HL-60 (cell line): Measurements from ENCODE around the gene PTPN23.

Experiments used
- GABPA ChIP-seq: IDR thresholded peaks from 2 replicates; pipeline ENCODE4 v1.6.1; 2012; ENCODE audit warnings: low read depth
- POLR2AphosphoS5 ChIP-seq: IDR thresholded peaks from 2 replicates; pipeline ENCODE4 v1.6.1; 2012; ENCODE audit warnings: low read depth
- SPI1 ChIP-seq: IDR thresholded peaks from 2 replicates; pipeline ENCODE4 v1.6.1; 2012; ENCODE audit warnings: low read depth, mild to moderate bottlenecking, borderline replicate concordance
- TF ChIP-seq, protein P1 (sequence below): IDR thresholded peaks from one replicate; pipeline ENCODE4 v1.5.1; 2011; ENCODE audit warnings: low read length, control low read depth, inconsistent platforms; ENCODE audit not compliant: insufficient read depth
- TF ChIP-seq, protein P2 (sequence below): IDR thresholded peaks from 2 replicates; pipeline ENCODE4 v1.6.1; 2012; ENCODE audit warnings: low read depth; ENCODE audit not compliant: insufficient replicate concordance

DNA sequence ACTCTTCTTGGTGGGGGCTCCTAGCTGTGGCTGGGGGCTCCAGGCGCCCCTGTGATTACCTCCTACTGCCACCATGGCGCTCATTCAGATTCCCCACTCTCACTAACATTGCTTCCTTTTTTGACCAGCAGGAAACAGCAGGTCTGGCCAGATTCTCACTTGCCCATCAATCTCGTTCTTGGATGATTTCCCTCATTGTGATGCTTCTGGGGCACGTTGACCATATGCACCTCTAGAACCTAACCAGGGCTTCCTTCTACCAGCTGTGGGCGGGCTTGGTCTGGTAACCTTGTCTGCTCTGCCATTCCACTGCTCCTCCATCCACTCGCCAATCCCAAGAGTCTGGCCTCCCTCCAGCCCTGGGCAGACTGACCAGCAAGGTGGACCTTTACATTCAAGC is 35.9 kb upstream of the PTPN23 start:
- TF ChIP-seq, protein P1, sequence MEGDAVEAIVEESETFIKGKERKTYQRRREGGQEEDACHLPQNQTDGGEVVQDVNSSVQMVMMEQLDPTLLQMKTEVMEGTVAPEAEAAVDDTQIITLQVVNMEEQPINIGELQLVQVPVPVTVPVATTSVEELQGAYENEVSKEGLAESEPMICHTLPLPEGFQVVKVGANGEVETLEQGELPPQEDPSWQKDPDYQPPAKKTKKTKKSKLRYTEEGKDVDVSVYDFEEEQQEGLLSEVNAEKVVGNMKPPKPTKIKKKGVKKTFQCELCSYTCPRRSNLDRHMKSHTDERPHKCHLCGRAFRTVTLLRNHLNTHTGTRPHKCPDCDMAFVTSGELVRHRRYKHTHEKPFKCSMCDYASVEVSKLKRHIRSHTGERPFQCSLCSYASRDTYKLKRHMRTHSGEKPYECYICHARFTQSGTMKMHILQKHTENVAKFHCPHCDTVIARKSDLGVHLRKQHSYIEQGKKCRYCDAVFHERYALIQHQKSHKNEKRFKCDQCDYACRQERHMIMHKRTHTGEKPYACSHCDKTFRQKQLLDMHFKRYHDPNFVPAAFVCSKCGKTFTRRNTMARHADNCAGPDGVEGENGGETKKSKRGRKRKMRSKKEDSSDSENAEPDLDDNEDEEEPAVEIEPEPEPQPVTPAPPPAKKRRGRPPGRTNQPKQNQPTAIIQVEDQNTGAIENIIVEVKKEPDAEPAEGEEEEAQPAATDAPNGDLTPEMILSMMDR: no peak
- no peak for TF ChIP-seq POLR2AphosphoS5
- no peak for TF ChIP-seq SPI1
- no peak for TF ChIP-seq GABPA
- TF ChIP-seq, protein P2, sequence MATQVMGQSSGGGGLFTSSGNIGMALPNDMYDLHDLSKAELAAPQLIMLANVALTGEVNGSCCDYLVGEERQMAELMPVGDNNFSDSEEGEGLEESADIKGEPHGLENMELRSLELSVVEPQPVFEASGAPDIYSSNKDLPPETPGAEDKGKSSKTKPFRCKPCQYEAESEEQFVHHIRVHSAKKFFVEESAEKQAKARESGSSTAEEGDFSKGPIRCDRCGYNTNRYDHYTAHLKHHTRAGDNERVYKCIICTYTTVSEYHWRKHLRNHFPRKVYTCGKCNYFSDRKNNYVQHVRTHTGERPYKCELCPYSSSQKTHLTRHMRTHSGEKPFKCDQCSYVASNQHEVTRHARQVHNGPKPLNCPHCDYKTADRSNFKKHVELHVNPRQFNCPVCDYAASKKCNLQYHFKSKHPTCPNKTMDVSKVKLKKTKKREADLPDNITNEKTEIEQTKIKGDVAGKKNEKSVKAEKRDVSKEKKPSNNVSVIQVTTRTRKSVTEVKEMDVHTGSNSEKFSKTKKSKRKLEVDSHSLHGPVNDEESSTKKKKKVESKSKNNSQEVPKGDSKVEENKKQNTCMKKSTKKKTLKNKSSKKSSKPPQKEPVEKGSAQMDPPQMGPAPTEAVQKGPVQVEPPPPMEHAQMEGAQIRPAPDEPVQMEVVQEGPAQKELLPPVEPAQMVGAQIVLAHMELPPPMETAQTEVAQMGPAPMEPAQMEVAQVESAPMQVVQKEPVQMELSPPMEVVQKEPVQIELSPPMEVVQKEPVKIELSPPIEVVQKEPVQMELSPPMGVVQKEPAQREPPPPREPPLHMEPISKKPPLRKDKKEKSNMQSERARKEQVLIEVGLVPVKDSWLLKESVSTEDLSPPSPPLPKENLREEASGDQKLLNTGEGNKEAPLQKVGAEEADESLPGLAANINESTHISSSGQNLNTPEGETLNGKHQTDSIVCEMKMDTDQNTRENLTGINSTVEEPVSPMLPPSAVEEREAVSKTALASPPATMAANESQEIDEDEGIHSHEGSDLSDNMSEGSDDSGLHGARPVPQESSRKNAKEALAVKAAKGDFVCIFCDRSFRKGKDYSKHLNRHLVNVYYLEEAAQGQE: no peak
